ENCODE data around the gene CLASP1.

DNA sequence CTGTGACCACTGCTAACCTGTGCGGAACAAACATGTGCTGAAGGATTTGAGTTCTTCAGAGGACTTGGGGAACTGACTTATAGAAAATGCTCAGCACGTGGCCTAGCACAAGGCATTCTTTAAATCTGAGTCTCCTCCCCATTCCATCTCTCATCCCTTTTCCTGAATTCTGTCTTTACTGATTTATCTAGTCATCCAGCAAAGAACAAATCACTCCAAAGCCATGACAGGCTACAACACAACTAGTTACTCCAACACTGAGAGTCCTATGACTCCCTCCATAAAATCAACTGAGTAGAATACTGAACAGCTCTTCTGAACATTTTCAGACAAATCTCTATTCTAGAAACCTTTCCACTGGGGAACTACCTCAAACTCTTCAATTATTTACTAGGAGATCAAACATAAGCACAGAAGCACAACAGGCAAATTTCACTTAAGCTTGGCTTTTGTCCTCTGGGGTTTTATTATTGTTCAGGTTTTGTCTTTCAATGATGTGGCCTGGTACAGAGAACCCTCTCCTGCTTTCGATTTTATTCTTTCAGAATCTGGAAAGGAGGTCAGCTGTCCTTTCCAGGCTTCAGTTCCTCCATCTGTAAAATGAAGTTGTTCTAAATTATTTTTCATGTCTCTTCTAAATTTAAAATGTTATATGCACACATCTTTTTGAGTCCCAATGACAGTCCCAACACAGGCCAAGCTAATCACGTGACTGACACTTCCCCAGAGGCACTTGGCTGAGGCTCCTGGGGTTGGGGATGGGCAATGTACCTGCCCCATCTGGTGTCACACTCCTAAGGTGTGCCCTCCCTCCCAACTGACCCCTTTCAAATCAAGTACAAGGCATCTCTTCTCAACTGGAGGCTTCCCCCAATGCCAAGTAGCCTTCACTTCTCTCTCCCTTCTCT is 86.7 kb downstream of the CLASP1 start:
- no peak for TF ChIP-seq CTCF (optimal IDR thresholded peaks at IDR 0.05 in 1 of 3, IDR thresholded peaks at IDR 0.05 in 1 of 3, conservative IDR thresholded peaks at IDR 0.05 in 1 of 3; ENCODE audit: extremely low read depth in 1 of 3, insufficient read depth in 2 of 3, low read length in 3 of 3)
- TF ChIP-seq EZH2 (IDR thresholded peaks at IDR 0.05; ENCODE audit: low read length): no peak

Data from keratinocyte (primary cell).